HG03103 (cell line): ENCODE results near the gene COLEC11.
A peak's percentile ranks its signal among the peaks of the same experiment; 100 is the strongest.
"Not testable (repeated sequence)": the region's sequence is repeated elsewhere in the genome, so short reads cannot be mapped to it uniquely, and the experiment has no call there.

Source experiments
- ATAC-seq: cut with Tn5 transposase; IDR thresholded peaks from one replicate; pipeline ENCODE4 v1.9.1; 2021; ENCODE audit warnings: low read depth; ENCODE audit not compliant: unreplicated experiment

Gene COLEC11

GRCh38 chr2:3649581-3649980 is 54.7 kb downstream of the COLEC11 start:
- no peak for ATAC-seq

- ATAC-seq, result no peak
Measured at GRCh38 chr2:3650140-3650920, 55.4 kb downstream of the COLEC11 start.

- ATAC-seq, result peak; percentile 91
Measured at GRCh38 chr2:3651691-3652648, 57.1 kb downstream of the COLEC11 start.

GRCh38 chr2:3652896-3653625 is 58.1 kb downstream of the COLEC11 start:
- no peak for ATAC-seq

- no peak for ATAC-seq
Measured at GRCh38 chr2:3654011-3654410, 59.1 kb downstream of the COLEC11 start.

GRCh38 chr2:3654531-3655225 is 59.8 kb downstream of the COLEC11 start:
- no peak for ATAC-seq

GRCh38 chr2:3655871-3656761 is 61.2 kb downstream of the COLEC11 start:
- ATAC-seq, result no peak

- ATAC-seq, result no peak
Measured at GRCh38 chr2:3656762-3657721, 62.1 kb downstream of the COLEC11 start.

GRCh38 chr2:3657881-3658280 is 63.0 kb downstream of the COLEC11 start, which contains the start of gene ALLC:
Gene ALLC (plus strand): TSS chr2:3658200. CDS start chr2:3671158, 12,958 bp downstream.
- no peak for ATAC-seq

GRCh38 chr2:3659447-3660432 is 64.8 kb downstream of the COLEC11 start:
- no peak for ATAC-seq

- ATAC-seq, result not testable (repeated sequence)
Measured at GRCh38 chr2:3660640-3661039, 65.7 kb downstream of the COLEC11 start.

- no peak for ATAC-seq
Measured at GRCh38 chr2:3661149-3661660, 66.3 kb downstream of the COLEC11 start.

GRCh38 chr2:3662239-3662638 is 67.3 kb downstream of the COLEC11 start:
- no peak for ATAC-seq

GRCh38 chr2:3664118-3664517 is 69.2 kb downstream of the COLEC11 start:
- no peak for ATAC-seq

GRCh38 chr2:3664925-3665324 is 70.0 kb downstream of the COLEC11 start:
- ATAC-seq, result no peak

- ATAC-seq, result no peak
Measured at GRCh38 chr2:3665886-3666612, 71.1 kb downstream of the COLEC11 start.
